Stimulated activated CD8-positive, alpha-beta memory T cell treated with anti-CD3 and anti-CD28 coated beads, Interleukin-15, amount 100 ng/mL, for 1 hour (primary cell): Measurements from ENCODE around the gene ABHD17C.
"Not testable (repeated sequence)": the region's sequence is repeated elsewhere in the genome, so short reads cannot be mapped to it uniquely, and the experiment has no call there.

ENCODE experiments used
- DNase-seq: peaks from one replicate; pipeline ENCODE4 v3.0.0-alpha.2; 2020; ENCODE audit warnings: low read depth

ABHD17C gene

GRCh38 chr15:80695099-80695910, at the start of gene ABHD17C:
Gene ABHD17C (plus strand): TSS chr15:80695310. CDS start chr15:80695430, 120 bp downstream.
- no peak for DNase-seq

DNA sequence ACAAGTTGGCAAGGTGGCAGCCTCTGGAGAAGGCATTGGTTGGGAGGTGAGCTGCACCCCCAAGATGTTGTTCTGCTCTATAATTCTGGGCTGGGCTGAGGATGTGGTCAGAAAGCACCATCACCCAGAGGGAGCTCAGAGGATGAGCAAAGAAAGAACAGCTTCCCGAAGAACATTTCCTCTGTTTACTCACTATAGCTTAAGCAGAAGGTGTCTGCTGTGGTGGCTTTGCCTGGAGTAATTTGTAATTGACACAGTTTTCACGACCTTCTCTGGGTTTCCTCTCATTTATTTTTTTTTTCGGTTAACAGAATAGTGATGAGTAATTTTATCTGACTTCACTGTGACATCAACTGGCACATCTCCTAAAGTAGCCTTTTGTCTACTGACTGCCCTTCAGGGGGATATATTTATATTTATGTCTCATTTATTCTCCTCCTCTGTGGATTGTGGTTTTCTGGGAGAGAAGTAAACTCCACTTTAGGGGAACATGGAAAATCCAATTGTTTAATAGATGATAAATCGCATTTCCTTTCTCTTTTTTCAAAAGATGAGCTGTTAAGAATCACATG, 49.5 kb upstream of the ABHD17C start:
- no peak for DNase-seq

DNA sequence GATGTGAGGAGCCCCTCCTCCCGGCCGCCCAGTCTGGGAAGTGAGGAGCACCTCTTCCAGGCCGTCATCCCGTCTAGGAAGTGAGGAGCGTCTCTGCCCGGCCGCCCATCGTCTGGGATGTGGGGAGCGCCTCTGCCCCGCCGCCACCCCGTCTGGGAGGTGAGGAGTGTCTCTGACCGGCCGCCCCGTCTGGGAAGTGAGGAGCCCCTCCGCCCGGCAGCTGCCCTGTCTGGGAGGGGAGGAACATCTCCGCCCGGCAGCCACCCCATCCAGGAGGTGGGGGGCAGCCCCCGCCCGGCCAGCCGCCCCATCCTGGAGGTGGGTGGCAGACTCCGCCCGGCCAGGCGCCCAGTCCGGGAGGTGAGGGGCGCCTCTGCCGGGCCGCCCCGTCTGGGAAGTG, 47.7 kb upstream of the ABHD17C start:
- not testable (repeated sequence) for DNase-seq

DNA sequence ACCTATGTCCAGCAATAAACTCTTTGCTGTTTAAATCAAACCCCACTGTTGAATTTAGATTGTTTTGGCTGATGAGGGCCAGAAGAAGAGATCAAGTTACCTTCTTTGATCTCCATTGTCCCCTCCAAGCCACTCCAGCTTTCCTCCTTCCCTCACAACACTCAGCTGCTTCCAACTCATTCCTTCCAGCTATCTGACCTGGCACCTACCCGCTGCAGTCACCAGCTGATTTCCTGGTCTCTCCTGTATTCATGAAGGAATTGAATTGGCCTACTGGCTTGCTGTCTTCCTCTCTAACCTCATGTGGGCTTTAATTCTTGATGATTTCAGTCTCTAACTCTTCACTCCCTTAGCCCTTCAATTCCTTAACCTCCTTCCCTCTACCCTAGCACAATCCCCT, 40.8 kb upstream of the ABHD17C start:
- DNase-seq, result no peak

DNA sequence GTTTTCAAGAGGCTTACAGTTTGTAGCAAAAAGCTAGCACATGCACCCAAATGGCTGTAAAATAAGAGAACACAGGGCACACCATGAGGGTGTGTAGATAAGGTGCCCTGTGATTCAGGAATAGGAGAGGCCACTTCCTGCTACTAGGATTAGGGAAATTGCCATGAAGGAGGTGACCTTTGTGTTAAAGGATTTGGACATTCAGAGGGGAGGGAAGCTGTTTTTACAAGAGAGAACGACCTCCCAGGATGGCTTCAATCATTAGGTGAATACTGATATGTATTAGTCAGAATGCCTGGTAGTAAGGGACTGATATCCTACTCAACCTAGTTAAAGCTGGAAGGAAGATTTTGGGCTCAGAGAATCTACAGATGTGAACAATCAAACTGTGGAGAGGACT, 35.7 kb upstream of the ABHD17C start:
- no peak for DNase-seq

- DNase-seq, result no peak
These were observed 35.0 kb upstream of the ABHD17C start for GRCh38 chr15:80660119-80660518.

- DNase-seq, result no peak
These were observed 33.0 kb upstream of the ABHD17C start for GRCh38 chr15:80662129-80662528.

DNA sequence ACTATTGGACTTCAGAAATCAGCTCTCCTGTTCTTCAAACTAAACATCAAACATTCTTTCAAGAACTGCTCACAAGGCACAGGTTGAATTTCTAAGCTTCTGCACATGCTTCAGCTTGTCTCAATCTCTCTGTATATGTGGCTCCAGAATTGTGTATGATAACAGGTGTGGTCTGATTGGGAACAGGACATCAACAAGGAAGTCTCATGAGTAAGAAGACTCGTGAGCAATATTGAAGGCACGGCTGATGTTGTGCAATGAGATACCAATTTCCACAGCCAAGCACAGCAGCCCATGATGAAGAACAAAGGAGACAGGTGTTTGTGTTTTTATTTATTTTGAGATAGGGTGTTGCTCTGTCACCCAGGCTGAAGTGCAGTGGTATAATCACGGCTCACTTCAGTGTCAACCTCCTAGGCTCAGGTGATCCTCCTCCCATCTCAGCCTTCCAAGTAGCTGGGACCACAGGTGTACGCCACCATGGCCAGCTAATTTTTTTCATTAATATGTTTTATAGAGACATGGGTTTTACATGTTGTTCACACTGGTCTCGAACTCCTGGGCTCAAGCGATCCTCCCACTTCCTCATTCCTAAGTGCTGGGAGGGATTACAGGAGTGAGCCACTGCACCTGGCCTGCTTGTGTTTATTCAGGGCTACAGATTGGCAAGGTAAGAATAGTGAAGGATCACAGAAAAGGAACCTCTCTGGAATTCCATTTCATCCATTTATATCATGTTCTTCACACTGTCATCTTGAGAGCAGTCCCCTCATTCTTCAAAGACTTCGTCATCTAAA, 32.2 kb upstream of the ABHD17C start:
- no peak for DNase-seq

DNA sequence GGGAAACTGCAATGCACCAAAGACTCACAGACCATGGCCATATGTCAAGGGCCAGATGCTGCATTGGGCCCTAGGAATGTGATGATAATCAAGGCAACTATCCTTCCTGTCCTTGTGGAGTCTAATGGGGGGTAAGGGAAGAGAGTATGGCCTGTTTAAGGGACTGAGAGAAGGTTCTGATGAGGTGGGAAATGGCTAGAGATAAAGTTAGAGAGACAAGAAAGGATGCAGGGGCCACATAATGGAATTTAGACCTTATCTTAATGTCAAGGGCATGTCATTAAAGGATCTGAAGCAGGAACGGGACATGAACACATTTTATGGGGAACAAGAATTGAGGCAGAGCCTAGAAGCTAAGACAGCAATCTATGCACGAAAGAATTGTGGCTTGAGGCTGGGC, 30.0 kb upstream of the ABHD17C start:
- DNase-seq, result no peak

DNA sequence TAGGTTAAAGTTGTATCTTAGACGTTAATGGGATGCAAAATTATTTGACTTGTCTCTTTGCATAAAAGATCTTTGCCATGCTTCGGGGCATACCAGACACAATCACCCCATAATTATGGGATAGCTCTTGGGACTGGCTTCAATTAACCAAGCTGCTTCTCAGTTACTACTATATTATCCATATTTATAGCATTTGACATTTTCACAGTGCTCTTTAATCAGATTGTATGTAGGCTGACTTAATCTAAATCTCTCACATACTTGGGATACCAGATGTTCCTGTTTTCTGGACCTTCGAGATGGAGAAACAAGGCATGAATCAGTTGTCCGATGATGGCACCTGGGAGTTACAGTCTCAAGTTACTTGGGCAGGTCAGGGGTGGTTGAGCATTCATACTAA, 27.2 kb upstream of the ABHD17C start:
- no peak for DNase-seq

DNA sequence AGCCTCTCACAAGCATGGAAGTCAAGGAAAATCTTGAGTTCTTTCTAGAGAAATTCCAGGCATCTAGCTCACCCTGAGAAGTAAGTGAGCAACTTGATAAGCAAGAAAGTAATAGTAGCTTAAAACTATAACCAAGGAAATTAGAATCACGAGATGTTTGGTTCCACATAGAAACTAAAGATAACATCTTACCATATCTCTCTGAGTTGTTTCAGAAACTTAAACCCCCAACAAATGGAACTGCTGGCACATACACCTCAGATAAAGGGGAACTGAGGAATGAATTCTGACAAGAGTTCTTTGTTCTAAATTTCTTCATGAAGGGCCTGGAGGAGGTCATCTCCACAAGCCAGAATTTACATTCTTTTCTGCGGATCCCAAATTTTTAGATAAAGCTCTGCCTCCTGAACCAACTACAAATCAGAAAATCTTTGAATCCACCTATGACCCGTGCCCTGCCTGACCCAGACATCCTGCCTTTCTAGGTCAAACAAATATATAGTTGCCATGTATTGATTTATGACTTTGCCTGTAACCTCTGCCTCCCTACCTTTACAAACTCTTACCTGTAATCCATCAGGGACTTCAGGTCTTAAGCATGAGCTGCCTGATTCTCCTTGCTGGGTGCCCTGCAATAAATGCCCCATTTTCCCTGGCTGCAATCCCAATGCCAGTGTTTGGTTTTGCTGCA, 26.4 kb upstream of the ABHD17C start:
- no peak for DNase-seq

DNA sequence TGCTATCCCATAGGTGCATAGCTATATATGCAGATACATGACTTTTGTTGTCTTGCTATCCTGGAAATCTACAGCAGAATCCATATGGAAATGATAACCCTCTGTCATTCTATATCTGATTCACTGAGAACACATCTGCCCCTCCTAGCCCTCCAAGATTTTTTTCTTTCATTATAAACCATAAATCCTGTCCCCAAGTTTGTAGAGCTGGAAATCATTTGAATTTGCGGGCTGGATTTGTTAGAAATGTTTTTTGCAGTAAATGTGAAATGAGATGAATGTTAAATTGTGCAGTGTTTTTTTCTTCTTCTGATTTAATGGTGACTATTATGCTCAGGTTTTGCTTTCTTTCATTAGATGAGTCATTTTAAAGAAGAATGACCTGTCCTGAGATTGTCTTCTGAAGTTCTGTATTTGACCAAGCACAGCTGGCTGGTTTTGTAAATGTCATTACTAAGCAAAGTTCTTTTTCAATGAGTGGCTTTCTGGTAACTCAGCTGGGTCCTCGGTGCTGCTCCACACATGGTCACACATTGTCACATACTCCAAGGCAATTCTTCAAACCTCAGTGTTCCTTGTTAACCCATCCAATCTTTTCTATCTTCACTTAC, 25.3 kb upstream of the ABHD17C start:
- DNase-seq, result no peak

GRCh38 chr15:80673561-80674244, 21.4 kb upstream of the ABHD17C start:
- DNase-seq, result no peak

DNA sequence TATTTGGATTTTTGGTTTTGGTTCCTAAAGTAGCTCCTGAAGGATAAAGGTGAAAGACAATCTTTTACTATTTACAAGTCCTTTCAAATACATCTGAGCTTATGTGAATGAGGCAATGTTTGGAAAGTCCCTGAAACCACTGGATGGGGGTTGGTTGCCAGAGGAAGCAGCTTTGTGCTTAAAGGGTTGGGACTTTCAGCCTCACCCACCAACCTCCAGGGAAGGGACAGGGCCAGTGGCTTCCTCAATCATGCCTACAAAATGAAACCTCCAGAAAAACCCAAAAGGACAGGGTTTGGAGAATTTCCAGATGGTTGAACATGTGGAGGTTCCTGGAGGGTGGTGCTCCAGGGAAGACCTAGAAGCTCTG, 20.9 kb upstream of the ABHD17C start:
- no peak for DNase-seq

- DNase-seq, result no peak
These were observed 18.1 kb upstream of the ABHD17C start for GRCh38 chr15:80677041-80677440.

DNA sequence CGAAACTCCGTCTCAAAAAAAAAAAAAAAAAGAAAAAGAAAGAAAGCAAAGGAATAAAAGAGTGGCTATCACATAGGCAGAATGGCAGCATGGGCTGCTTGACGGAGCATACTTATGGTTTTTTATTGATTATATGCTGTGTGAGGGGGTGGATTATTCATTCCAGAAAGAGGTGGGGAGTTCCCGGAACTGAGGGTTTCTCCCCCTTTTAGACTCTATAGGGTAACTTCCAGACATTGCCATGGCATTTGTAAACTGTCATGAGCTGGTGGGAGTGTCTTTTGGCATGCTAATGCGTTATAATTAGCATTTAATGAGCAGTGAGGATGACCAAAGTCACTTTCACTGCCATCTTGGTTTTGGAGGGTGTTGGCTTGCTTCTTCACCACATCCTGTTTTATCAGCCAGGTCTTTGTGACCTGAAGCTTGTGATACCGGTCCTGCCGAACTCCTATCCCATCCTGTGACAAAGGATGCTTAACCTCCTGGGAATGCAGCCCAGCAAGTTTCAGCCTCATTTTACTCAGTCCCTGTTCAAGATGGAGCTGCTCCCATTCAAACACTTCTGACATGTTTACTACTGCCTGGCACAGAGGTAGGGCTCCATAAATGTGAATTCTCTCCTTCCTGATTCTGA, 15.8 kb upstream of the ABHD17C start:
- DNase-seq, result no peak

DNA sequence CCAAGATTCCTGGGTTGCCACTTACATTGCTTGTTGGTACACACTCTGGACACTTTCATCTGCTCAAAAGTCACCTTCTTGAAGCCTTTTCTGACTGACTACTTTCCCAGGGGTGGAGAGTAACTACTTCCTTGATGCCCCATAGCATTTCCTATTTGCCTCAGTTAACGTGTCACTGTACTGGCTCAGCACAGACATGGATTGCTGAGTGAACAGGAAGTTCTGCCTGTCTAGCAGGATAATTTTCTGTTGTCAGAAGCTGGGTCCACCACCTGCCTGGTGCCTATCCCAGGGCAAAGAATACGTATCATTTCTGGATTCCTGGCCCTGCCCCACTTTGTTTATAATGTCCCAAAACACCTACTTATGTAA, 15.3 kb upstream of the ABHD17C start:
- DNase-seq, result no peak

DNA sequence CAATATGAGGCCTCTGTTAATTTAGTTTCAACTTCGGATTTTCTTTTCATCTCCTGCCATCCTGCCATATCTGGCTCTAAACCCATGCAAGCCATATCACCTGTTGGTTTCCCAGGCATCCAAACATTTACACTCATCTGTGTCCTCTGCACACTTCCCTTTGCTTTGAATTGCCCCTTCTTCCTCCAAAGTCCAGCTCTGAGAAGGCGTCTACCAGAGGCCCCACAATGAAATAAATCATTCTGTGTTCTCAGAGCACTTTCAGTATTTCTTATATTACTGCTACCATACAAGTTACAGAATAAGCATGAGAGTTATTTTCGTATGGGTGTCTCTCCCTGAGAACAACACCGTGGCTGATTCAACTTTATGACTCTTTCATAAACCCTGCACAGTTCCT, 12.9 kb upstream of the ABHD17C start:
- DNase-seq, result no peak

GRCh38 chr15:80684697-80685096, 10.4 kb upstream of the ABHD17C start:
- DNase-seq, result no peak

GRCh38 chr15:80685628-80686027, 9.5 kb upstream of the ABHD17C start:
- no peak for DNase-seq

- DNase-seq, result no peak
These were observed 5.8 kb upstream of the ABHD17C start for GRCh38 chr15:80689294-80689693.
